SU-DHL-6 (cell line): ENCODE measurements around the gene IL17B.
A peak's percentile ranks its signal among the peaks of the same experiment; 100 is the strongest.

Experiments
- H2AFZ ChIP-seq: fragments of 200-600 bp; sonication (generic); 2 replicates; pipeline ENCODE4 v1.6.1; 2014; ENCODE audit warnings: low read depth, mild to moderate bottlenecking, moderate library complexity, mixed read lengths, antibody characterized with exemption, low read length; ENCODE audit not compliant: severe bottlenecking
- H3F3A ChIP-seq: fragments of 200-600 bp; shearing (Covaris generic); 2 replicates; pipeline ENCODE4 v1.6.0; 2016; ENCODE audit warnings: antibody characterized with exemption, mild to moderate bottlenecking; ENCODE audit not compliant: insufficient read depth
- H3K27ac ChIP-seq: fragments of 200-600 bp; sonication (generic); 2 replicates; pipeline ENCODE4 v1.5.1; 2016; ENCODE audit warnings: low read depth, mild to moderate bottlenecking, low read length, moderate library complexity, mixed read lengths
- H3K27me3 ChIP-seq: fragments of 200-600 bp; sonication (generic), shearing (Covaris generic); 2 replicates; pipeline ENCODE4 v1.6.0; 2014; ENCODE audit warnings: mild to moderate bottlenecking, low read length
- H3K36me3 ChIP-seq: fragments of 200-600 bp; sonication (generic); 2 replicates; pipeline ENCODE4 v1.6.1; 2014; ENCODE audit warnings: mild to moderate bottlenecking, low read length, mixed read lengths
- H3K4me2 ChIP-seq: fragments of 300-600, 200-600 bp; shearing (Covaris generic), sonication (generic); 2 replicates; pipeline ENCODE4 v1.6.0; 2014; ENCODE audit warnings: low read length, low read depth, mild to moderate bottlenecking; ENCODE audit not compliant: poor library complexity, severe bottlenecking
- H3K4me3 ChIP-seq: fragments of 200-600 bp; sonication (generic); 2 replicates; pipeline ENCODE4 v1.5.1; 2014; ENCODE audit warnings: antibody characterized with exemption, low read length, mild to moderate bottlenecking, mixed read lengths; ENCODE audit not compliant: insufficient read depth, poor library complexity, severe bottlenecking
- H3K79me2 ChIP-seq: fragments of 200-600 bp; sonication (generic); 2 replicates; pipeline ENCODE4 v1.6.1; 2014; ENCODE audit warnings: mild to moderate bottlenecking, low read length, moderate library complexity; ENCODE audit not compliant: insufficient read depth
- H3K9ac ChIP-seq: fragments of 200-600 bp; sonication (generic); 2 replicates; pipeline ENCODE4 v1.7.0; 2014; ENCODE audit warnings: mild to moderate bottlenecking, low read length
- H3K9me2 ChIP-seq: fragments of 200-600 bp; sonication (generic); replicated peaks from 2 replicates; pipeline ENCODE4 v1.6.1; 2014; ENCODE audit warnings: low read length; ENCODE audit not compliant: insufficient read depth
- H3K9me3 ChIP-seq: fragments of 200-600 bp; sonication (generic); 2 replicates; pipeline ENCODE4 v1.6.1; 2014; ENCODE audit warnings: low read length, mixed read lengths; ENCODE audit not compliant: insufficient read depth
- H4K20me1 ChIP-seq: fragments of 200-600 bp; sonication (generic); 2 replicates; pipeline ENCODE4 v1.6.1; 2014; ENCODE audit warnings: low read depth, mild to moderate bottlenecking, antibody characterized with exemption, low read length, moderate library complexity, mixed read lengths
- EZH2phosphoT487 ChIP-seq: fragments of 200-600 bp; sonication (generic), shearing (Covaris generic); conservative IDR thresholded peaks from 2 replicates; pipeline ENCODE4 v1.6.1; 2018; ENCODE audit warnings: mild to moderate bottlenecking, antibody characterized with exemption, low read length, moderate library complexity, mixed read lengths
- TF ChIP-seq, protein P1 (sequence below): fragments of 200-600 bp; sonication (generic); IDR thresholded peaks from one replicate; pipeline ENCODE4 v1.5.1; 2017; ENCODE audit warnings: antibody characterized with exemption, mild to moderate bottlenecking, low read length, moderate library complexity; ENCODE audit not compliant: insufficient read depth, poor library complexity, severe bottlenecking

IL17B gene

GRCh38 chr5:149344151-149344550 lies 34.9 kb downstream of the IL17B start:
- Histone ChIP-seq H3K4me3 (no peak overlapping the region), H3K27ac (no peak overlapping the region), H3K9ac (peak overlapping the region; percentile 98), H2AFZ (no peak overlapping the region), H4K20me1 (no peaks in the 10 kb centered on the region), H3K27me3 (no peaks in the 10 kb centered on the region), H3K9me3 (no peaks in the 10 kb centered on the region), H3K36me3 (peaks cover 14% of the 10 kb centered on the region), H3K9me2 (no peaks in the 10 kb centered on the region), H3F3A (peaks cover 12% of the 10 kb centered on the region), H3K79me2 (peaks cover 34% of the 10 kb centered on the region), H3K4me2 (peak overlapping the region; percentile 75)
- no peak for TF ChIP-seq EZH2phosphoT487
- TF ChIP-seq, protein P1, sequence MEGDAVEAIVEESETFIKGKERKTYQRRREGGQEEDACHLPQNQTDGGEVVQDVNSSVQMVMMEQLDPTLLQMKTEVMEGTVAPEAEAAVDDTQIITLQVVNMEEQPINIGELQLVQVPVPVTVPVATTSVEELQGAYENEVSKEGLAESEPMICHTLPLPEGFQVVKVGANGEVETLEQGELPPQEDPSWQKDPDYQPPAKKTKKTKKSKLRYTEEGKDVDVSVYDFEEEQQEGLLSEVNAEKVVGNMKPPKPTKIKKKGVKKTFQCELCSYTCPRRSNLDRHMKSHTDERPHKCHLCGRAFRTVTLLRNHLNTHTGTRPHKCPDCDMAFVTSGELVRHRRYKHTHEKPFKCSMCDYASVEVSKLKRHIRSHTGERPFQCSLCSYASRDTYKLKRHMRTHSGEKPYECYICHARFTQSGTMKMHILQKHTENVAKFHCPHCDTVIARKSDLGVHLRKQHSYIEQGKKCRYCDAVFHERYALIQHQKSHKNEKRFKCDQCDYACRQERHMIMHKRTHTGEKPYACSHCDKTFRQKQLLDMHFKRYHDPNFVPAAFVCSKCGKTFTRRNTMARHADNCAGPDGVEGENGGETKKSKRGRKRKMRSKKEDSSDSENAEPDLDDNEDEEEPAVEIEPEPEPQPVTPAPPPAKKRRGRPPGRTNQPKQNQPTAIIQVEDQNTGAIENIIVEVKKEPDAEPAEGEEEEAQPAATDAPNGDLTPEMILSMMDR, result no peak

DNA sequence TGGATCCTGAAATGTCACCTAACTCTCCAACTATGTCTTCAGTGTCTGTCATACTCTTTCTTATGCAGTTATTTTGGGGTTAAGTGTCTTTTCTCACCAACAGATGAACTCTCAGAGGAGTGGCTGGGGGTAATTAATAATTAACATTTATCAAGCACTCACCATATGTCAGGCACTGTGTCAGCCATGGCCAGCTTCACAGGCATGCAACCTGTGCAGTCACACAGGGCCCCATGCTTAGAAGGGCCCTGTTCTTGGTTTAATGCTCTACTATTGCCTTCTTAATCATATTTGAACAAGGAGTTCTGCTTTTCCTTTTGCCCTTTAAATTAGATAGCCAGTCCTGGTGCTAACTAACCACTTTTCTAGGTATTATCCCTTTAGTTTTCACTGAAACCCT lies 37.2 kb downstream of the IL17B start:
- no peak overlapping the region for H3K9ac ChIP-seq
- H3K27me3 ChIP-seq, result no peaks in the 10 kb centered on the region
- H3K9me3 ChIP-seq, result no peaks in the 10 kb centered on the region
- no peak overlapping the region for H2AFZ ChIP-seq
- H3K9me2 ChIP-seq, result no peaks in the 10 kb centered on the region
- TF ChIP-seq, protein P1, result no peak
- no peak for TF ChIP-seq EZH2phosphoT487
- H4K20me1 ChIP-seq, result no peaks in the 10 kb centered on the region
- H3K79me2 ChIP-seq, result peaks cover 15% of the 10 kb centered on the region
- H3F3A ChIP-seq, result peaks cover 12% of the 10 kb centered on the region
- no peak overlapping the region for H3K27ac ChIP-seq
- no peak overlapping the region for H3K4me3 ChIP-seq
- no peaks in the 10 kb centered on the region for H3K36me3 ChIP-seq
- no peak overlapping the region for H3K4me2 ChIP-seq

- Histone ChIP-seq H3K4me3 (no peak overlapping the region), H3K9me3 (no peaks in the 10 kb centered on the region), H3K79me2 (peaks cover 5% of the 10 kb centered on the region), H4K20me1 (no peaks in the 10 kb centered on the region), H3K27me3 (no peaks in the 10 kb centered on the region), H3K4me2 (no peak overlapping the region), H3K27ac (no peak overlapping the region), H3K36me3 (no peaks in the 10 kb centered on the region), H3K9me2 (no peaks in the 10 kb centered on the region), H2AFZ (no peak overlapping the region), H3F3A (peaks cover 12% of the 10 kb centered on the region), H3K9ac (no peak overlapping the region)
- TF ChIP-seq, protein P1, result no peak
- no peak for TF ChIP-seq EZH2phosphoT487
Observed at GRCh38 chr5:149340920-149341319, 38.2 kb downstream of the IL17B start.
